Immature natural killer cell (primary cell): ENCODE data around the gene RPS2. TPM values are rescaled to one million over a fixed set of nuclear protein-coding genes. Genes with fewer than 3 reads are reported as not detected.

Experiments
- DNase-seq, 3 donors: peaks; one replicate each; pipeline ENCODE4 v3.0.0; 2022; ENCODE audit warnings: mixed read lengths in 1 of 3
- H3K27ac Mint-ChIP-seq, 6 donors: one replicate each; pipeline ENCODE4 v1.8.0; 2020; ENCODE audit warnings: mixed read lengths in 6 of 6, mild to moderate bottlenecking in 5 of 6, inconsistent platforms in 4 of 6, moderate library complexity in 3 of 6
- H3K27me3 Mint-ChIP-seq, 3 donors: one replicate each; pipeline ENCODE4 v1.8.0; 2020 to 2021; ENCODE audit warnings: low read depth in 3 of 3, mild to moderate bottlenecking in 3 of 3, mixed read lengths in 3 of 3, moderate library complexity in 3 of 3, inconsistent platforms in 1 of 3
- H3K36me3 Mint-ChIP-seq, 3 donors: one replicate each; pipeline ENCODE4 v1.8.0; 2020; ENCODE audit warnings: mixed read lengths in 3 of 3, inconsistent platforms in 2 of 3, mild to moderate bottlenecking in 2 of 3
- H3K4me1 Mint-ChIP-seq, 2 donors: one replicate each; pipeline ENCODE4 v1.8.0; 2020; ENCODE audit warnings: inconsistent platforms in 2 of 2, mild to moderate bottlenecking in 2 of 2, mixed read lengths in 2 of 2, moderate library complexity in 1 of 2
- H3K4me3 Mint-ChIP-seq, 5 donors: one replicate each; pipeline ENCODE4 v1.8.0; 2020; ENCODE audit warnings: mild to moderate bottlenecking in 5 of 5, mixed read lengths in 5 of 5, inconsistent platforms in 3 of 5, moderate library complexity in 3 of 5
- H3K9me3 Mint-ChIP-seq, 6 donors: one replicate each; pipeline ENCODE4 v1.8.0; 2020; ENCODE audit warnings: mild to moderate bottlenecking in 6 of 6, mixed read lengths in 6 of 6, inconsistent platforms in 4 of 6, moderate library complexity in 3 of 6
- polyA plus RNA-seq, 3 donors: library from polyadenylated mRNA; unstranded; fragments of 300-500 nt; fragmentation: Illumina TruSeq; gene quantifications; one replicate each; pipeline ENCODE4 v1.2.3, GENCODE V29; 2021

RPS2 gene
- polyA plus RNA-seq, 3 donors from 2014 or later: 2,221 to 2,989 (median 2,668) TPM

- H3K27me3 Mint-ChIP-seq: peaks cover 0 to 3% (median 0%) of the 10 kb centered on the region in 3 donors
- H3K4me3 Mint-ChIP-seq: no peak overlapping the region
- peak; percentile 76 to 84 (median 82) for DNase-seq
- H3K9me3 Mint-ChIP-seq: no peaks in the 10 kb centered on the region
- no peaks in the 10 kb centered on the region for H3K36me3 Mint-ChIP-seq
- H3K27ac Mint-ChIP-seq: no peak overlapping the region
- H3K4me1 Mint-ChIP-seq: peaks cover 23 to 30% of the 10 kb centered on the region in 2 donors
These were observed 39.4 kb upstream of the RPS2 start for GRCh38 chr16:2003827-2004641.

- Mint-ChIP-seq H3K4me1 (peaks cover 16 to 22% of the 10 kb centered on the region in 2 donors), H3K27me3 (peaks cover 0 to under 1% (median 0%) of the 10 kb centered on the region in 3 donors), H3K36me3 (peaks cover 0 to 1% (median 0%) of the 10 kb centered on the region in 3 donors), H3K9me3 (no peaks in the 10 kb centered on the region), H3K27ac (peak overlapping the region in 1 of 6 donors; percentile 64), H3K4me3 (no peak overlapping the region)
- DNase-seq: no peak
These were observed 38.7 kb upstream of the RPS2 start for GRCh38 chr16:2003231-2003826.

GRCh38 chr16:2002406-2003230 is 38.0 kb upstream of the RPS2 start:
- H3K4me3 Mint-ChIP-seq: no peak overlapping the region
- H3K36me3 Mint-ChIP-seq: peaks cover 0 to 6% (median 0%) of the 10 kb centered on the region in 3 donors
- no peaks in the 10 kb centered on the region for H3K9me3 Mint-ChIP-seq
- H3K27me3 Mint-ChIP-seq: peaks cover 0 to 1% (median 0%) of the 10 kb centered on the region in 3 donors
- DNase-seq: no peak
- peaks cover 9 to 15% of the 10 kb centered on the region in 2 donors for H3K4me1 Mint-ChIP-seq
- H3K27ac Mint-ChIP-seq: no peak overlapping the region

DNA sequence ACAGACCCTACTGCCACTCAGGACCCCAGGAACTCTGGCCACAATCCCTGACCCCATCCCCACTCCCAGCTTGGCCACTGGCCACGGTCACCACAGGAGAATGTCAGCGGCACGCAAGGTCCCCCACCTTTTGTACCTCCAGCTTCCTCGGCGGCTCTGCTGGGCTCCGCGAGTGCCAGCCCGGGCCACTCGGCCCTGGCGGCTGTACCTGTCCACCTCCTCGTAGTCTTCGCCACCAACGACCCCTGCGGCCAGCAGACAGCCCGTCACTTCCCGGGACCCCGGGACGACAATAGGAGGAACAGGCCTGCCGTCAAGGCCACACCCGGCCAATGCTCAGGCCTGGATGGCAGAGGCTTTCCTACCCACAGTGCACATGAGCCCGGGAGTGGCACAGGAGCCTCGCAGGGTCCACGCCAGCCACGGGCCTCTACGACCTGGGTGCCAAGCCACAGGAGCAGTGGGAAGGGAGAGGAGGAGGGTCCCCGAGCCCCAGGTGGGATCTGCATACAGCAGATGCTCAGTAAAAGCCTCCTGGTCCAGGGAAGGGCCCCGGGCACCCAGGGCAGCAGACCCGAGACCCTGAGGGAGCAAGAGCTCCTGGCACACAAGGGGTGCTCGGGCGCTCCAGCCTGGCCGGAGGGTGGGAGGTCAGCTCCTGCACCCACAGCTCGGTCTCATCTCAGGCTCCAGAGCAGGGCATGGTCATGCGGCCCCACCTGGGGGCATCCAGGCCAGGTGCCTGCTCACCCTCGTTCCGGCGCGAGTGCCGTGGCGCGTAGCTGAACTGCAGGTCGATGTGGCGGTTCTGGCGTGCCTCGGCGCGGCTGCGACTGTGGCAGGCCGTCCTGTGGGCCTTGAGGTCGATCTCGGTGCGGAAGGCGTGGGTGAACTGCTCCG is 37.1 kb upstream of the RPS2 start:
- H3K27ac Mint-ChIP-seq: no peak overlapping the region
- peaks cover 0 to 10% (median 4%) of the 10 kb centered on the region in 3 donors for H3K36me3 Mint-ChIP-seq
- DNase-seq: no peak
- no peak overlapping the region for H3K4me3 Mint-ChIP-seq
- H3K4me1 Mint-ChIP-seq: peaks cover 4 to 11% of the 10 kb centered on the region in 2 donors
- no peaks in the 10 kb centered on the region for H3K9me3 Mint-ChIP-seq
- peaks cover 0 to 1% (median 0%) of the 10 kb centered on the region in 3 donors for H3K27me3 Mint-ChIP-seq

GRCh38 chr16:2001035-2001434 is 36.4 kb upstream of the RPS2 start:
- Mint-ChIP-seq H3K27me3 (peaks cover 0 to 1% (median 0%) of the 10 kb centered on the region in 3 donors), H3K4me1 (peaks cover 6 to 13% of the 10 kb centered on the region in 2 donors), H3K36me3 (peaks cover 0 to 10% (median 4%) of the 10 kb centered on the region in 3 donors), H3K27ac (no peak overlapping the region), H3K9me3 (no peaks in the 10 kb centered on the region), H3K4me3 (no peak overlapping the region)
- DNase-seq: no peak

DNA sequence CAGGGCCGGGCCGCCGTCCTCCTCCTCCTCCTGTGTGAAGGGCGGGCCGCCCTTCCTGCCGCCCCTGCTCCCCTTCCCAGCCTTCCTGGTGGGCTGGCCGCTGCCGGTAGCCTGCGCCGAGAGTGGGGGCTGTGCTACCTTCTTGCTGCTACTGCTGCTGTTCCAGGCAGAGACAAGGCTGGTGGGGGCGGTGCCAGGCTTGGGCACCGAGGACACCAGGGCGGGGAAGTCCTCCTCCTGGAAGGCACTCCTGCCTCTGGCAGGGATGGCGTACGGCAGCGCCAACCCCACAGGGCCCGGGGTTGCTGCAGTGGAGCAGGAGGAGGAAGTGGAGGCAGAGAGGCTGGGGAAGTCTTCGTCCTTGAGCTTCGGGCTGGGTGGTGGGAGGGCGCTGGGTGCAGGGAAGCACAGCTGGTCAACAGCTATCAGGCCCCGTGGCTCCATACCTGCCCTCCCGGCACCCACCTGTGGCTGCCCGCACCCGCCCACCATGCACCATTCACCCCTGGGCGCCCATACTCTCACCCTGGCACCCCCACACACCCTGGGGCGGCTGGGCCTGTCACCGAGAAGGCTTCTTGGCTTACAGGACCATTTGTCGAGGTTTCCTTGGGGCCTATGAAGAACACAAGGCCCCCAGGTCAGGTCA is 35.4 kb upstream of the RPS2 start:
- Mint-ChIP-seq H3K9me3 (no peaks in the 10 kb centered on the region), H3K27me3 (peaks cover 0 to 1% (median 0%) of the 10 kb centered on the region in 3 donors), H3K4me1 (peaks cover 5 to 11% of the 10 kb centered on the region in 2 donors), H3K4me3 (no peak overlapping the region), H3K27ac (no peak overlapping the region), H3K36me3 (peaks cover 0 to 10% (median 4%) of the 10 kb centered on the region in 3 donors)
- DNase-seq: no peak

DNA sequence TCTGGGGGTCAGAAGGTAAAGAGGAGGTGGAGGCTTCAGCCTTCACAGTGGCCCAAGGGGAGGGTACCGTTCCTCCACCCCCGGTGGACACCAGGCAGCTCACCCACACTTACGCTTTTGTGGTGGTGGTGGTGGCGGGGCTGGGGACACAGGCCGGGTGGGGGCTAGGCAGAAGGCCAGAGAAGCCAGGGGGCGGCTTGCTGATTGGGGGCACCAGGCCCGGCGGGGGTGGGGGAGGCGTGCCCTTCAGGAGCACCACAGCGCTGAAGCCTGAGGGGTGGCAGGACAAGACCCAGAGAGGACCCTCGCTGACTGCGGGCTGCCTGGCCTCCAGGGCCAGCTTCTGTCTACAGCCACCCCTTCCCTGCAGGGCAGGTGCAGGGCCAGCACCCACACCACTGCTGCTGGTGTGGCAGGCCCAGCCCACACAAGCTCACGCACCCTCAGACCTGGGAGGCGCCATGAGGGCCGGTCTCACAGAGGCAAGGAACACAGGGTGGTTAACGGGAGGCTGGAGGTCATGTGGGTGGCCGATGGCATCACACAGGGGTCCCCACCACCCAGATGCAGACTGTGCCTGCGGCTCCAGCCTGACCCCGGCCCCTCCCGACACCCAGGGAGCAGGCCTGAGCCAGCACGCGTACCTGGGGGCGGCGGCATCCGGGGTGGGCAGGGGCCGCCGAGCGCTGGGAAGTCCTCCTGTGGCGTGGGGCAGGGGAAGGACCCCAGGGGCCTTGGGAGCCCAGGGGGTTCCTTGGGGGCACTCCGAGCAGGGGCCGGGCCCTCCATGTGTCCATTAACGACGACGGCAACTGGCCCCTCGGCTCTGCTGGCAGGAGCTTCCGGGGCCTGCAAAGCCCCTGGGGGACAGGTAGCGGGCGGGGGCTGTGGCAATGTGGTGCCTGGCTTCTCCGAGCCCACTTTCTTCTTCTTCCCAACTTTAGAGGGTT is 34.5 kb upstream of the RPS2 start:
- Mint-ChIP-seq H3K27ac (no peak overlapping the region), H3K9me3 (no peaks in the 10 kb centered on the region), H3K27me3 (peaks cover 0 to 1% (median 0%) of the 10 kb centered on the region in 3 donors), H3K4me3 (no peak overlapping the region), H3K4me1 (peaks cover 5 to 11% of the 10 kb centered on the region in 2 donors), H3K36me3 (peaks cover 0 to 10% (median 4%) of the 10 kb centered on the region in 3 donors)
- DNase-seq: no peak

DNA sequence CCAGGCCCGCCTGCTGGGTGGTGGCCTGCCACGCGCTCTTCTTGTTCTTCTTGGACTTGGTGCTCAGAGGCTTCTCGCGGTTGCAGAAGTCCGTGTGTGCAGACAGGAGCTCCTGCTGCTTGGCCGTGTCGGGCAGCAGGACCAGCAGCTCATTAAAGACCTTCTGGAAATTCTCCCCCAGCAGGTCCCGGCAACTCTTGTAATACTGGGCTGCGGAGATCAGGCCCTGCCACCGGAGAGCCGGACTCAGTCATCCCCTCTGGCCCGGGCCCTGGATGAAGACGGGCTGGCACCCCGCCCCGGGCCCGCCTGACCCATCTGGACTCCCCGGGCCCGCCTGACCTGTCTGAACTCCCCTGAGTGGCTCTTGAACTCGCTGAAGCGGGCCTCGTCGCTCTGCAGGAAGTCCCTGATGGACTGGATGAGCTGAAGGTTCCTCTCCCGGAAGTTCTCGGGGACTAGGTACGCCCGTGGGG is 33.8 kb upstream of the RPS2 start:
- H3K27me3 Mint-ChIP-seq: peaks cover 0 to 3% (median 2%) of the 10 kb centered on the region in 3 donors
- H3K36me3 Mint-ChIP-seq: peaks cover 0 to 10% (median 4%) of the 10 kb centered on the region in 3 donors
- no peak overlapping the region for H3K27ac Mint-ChIP-seq
- H3K4me1 Mint-ChIP-seq: peaks cover 10 to 11% of the 10 kb centered on the region in 2 donors
- H3K4me3 Mint-ChIP-seq: no peak overlapping the region
- no peaks in the 10 kb centered on the region for H3K9me3 Mint-ChIP-seq
- no peak for DNase-seq

DNA sequence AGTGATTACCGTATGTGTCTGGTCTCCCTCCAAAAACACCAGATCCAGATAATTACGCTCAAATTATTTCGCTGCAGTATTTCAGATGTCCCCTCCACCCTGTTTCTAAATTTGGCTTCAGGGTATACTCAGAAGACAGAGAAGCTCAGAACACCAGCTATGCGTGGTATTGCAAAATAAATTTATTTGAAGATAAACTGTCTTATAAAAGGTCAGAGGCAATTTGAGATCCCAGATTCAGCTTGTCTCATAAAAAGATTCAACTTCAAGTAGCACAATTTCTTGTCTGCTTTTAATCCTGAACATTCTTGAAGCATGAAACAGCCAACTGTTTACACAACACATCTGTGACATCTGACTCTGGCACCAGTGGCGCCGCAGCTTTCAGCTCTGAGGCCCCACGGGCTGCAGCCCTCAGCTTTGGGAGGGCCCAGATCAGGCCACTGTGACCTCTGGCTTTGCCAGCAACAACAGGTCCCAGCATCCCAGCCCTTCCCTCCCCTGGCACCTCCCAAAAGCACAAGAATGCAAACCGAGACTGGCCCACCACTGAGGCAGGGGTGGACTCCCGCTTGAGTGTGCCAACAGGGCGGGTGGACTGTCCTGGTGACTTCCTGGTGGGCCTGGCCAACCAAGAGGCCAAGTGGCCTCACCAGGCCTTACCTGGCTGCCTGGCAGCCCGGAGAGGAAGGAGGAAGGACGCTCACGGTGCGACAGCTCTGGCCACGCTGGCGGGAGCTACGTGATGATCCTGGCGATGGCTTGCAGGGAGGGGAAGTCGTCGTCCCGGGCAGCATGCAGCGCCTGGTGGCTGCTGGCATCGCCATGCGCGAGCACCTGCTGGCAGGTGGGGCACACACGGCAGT is 33.1 kb upstream of the RPS2 start:
- Mint-ChIP-seq H3K4me3 (no peak overlapping the region), H3K9me3 (no peaks in the 10 kb centered on the region), H3K27me3 (peaks cover 0 to 4% (median 2%) of the 10 kb centered on the region in 3 donors), H3K36me3 (peaks cover 0 to 10% (median 4%) of the 10 kb centered on the region in 3 donors), H3K27ac (no peak overlapping the region), H3K4me1 (peaks cover 10 to 11% of the 10 kb centered on the region in 2 donors)
- no peak for DNase-seq

- H3K27me3 Mint-ChIP-seq: peaks cover 8 to 20% (median 15%) of the 10 kb centered on the region in 3 donors
- peak overlapping the region in 4 of 5 donors; percentile 29 to 51 (median 35) for H3K4me3 Mint-ChIP-seq
- H3K36me3 Mint-ChIP-seq: peaks cover 0 to 10% (median 4%) of the 10 kb centered on the region in 3 donors
- no peak for DNase-seq
- H3K9me3 Mint-ChIP-seq: no peaks in the 10 kb centered on the region
- peak overlapping the region; percentile 49 to 87 (median 68) for H3K27ac Mint-ChIP-seq
- peaks cover 24 to 26% of the 10 kb centered on the region in 2 donors for H3K4me1 Mint-ChIP-seq
These were observed 29.1 kb upstream of the RPS2 start for GRCh38 chr16:1993731-1994131.
